K562 (cell line): ENCODE results near the gene CASP5. TPM values are rescaled to one million over a fixed set of nuclear protein-coding genes. Genes with fewer than 3 reads are reported as not detected.

Experiments used
- ATAC-seq: fragments of 200-7000 bp; cut with Tn5 transposase; 3 replicates; pipeline ENCODE4 v1.9.1; 2020; ENCODE audit warnings: moderate library complexity
- BruUV-seq: library from RNA; stranded (reverse); fragments of 400-500 nt; replicated peaks from 2 replicates; lab custom pipeline; 2021; lab: Mats Ljungman, UMichigan
- CTCF ChIA-PET: fragments of 300-600 bp; formaldehyde crosslinking; extraction: SDS; loops from one replicate; lab custom pipeline; 2021; ENCODE audit warnings: low intra/inter-chr PET ratio; lab: Yijun Ruan, JAX
- POLR2A ChIA-PET: fragments of 300-600, 350-650 bp; sonication (Branson Sonifier 250); formaldehyde crosslinking; extraction: SDS; loops from one replicate; lab custom pipeline; 2021; ENCODE audit warnings: antibody characterized with exemption, inconsistent platforms; lab: Yijun Ruan, JAX
- DNase-seq, 4 experiments: peaks; one replicate each; pipeline versions ENCODE4 v3.0.0 to v3.0.0-alpha.2; 2011 to 2018; ENCODE audit warnings: low spot score in 3 of 4, mixed read lengths in 3 of 4; ENCODE audit errors: extremely low read depth in 1 of 4
- FAIRE-seq: peaks from 2 replicates; lab custom pipeline; 2011; peaks lifted over from hg19 to GRCh38; lab: Jason Lieb, UNC
- H2AFZ ChIP-seq: 2 replicates; pipeline ENCODE4 v1.6.0; 2011; ENCODE audit warnings: low read depth, low read length, control low read depth, inconsistent platforms
- H3K27ac ChIP-seq: fragments of 200-600 bp; 3 replicates; pipeline ENCODE4 v1.8.0; 2011; ENCODE audit warnings: low read depth, mild to moderate bottlenecking, control low read depth, inconsistent platforms, low read length, moderate library complexity, mixed read lengths; ENCODE audit errors: extremely low read depth
- H3K27me3 ChIP-seq, 2 experiments: fragments of 300-600 bp in 1 of 2; 2 replicates in 1 of 2; 3 replicates in 1 of 2; pipeline versions ENCODE4 v1.6.0 to v1.8.0; 2011; ENCODE audit warnings: inconsistent platforms in 2 of 2, low read length in 2 of 2, mild to moderate bottlenecking in 1 of 2, mixed read lengths in 1 of 2, moderate library complexity in 1 of 2; ENCODE audit not compliant: control insufficient read depth in 2 of 2, insufficient read depth in 2 of 2
- H3K36me3 ChIP-seq: fragments of 300-600 bp; 3 replicates; pipeline ENCODE4 v1.8.0; 2011; ENCODE audit warnings: mild to moderate bottlenecking, low read length, inconsistent platforms; ENCODE audit not compliant: control insufficient read depth, insufficient read depth
- H3K4me1 ChIP-seq, 2 experiments: fragments of 200-600 bp in 1 of 2; replicated peaks in 1 of 2; 2 replicates in 1 of 2; 3 replicates in 1 of 2; pipeline versions ENCODE4 v1.5.1 to v1.8.0; 2011; ENCODE audit warnings: inconsistent platforms in 2 of 2, low read length in 2 of 2, mild to moderate bottlenecking in 1 of 2, mixed read lengths in 1 of 2, moderate library complexity in 1 of 2; ENCODE audit not compliant: control insufficient read depth in 2 of 2, insufficient read depth in 2 of 2
- H3K4me2 ChIP-seq: 2 replicates; pipeline ENCODE4 v1.6.1; 2011; ENCODE audit warnings: low read length, control low read depth, inconsistent platforms, mixed read lengths; ENCODE audit not compliant: insufficient read depth
- H3K4me3 ChIP-seq: fragments of 200-600 bp; sonication (generic), shearing (Covaris generic); 2 replicates; pipeline ENCODE4 v1.5.1; 2016; ENCODE audit warnings: control low read depth, inconsistent platforms
- H3K79me2 ChIP-seq: fragments of 200-600 bp; 3 replicates; pipeline ENCODE4 v1.8.0; 2011; ENCODE audit warnings: low read length, inconsistent platforms; ENCODE audit not compliant: control insufficient read depth, insufficient read depth
- H3K9ac ChIP-seq, 2 experiments: 2 replicates each; pipeline versions ENCODE4 v1.6.0 to v1.6.1; 2011; ENCODE audit warnings: low read depth in 2 of 2, low read length in 2 of 2, control low read depth in 1 of 2, inconsistent platforms in 1 of 2, mild to moderate bottlenecking in 1 of 2, mixed read lengths in 1 of 2; ENCODE audit not compliant: insufficient read depth in 1 of 2
- H3K9me1 ChIP-seq: one replicate; pipeline ENCODE4 v1.6.0; 2011; ENCODE audit warnings: inconsistent platforms, mild to moderate bottlenecking, low read length, moderate library complexity; ENCODE audit not compliant: control insufficient read depth, insufficient read depth
- H3K9me3 ChIP-seq: replicated peaks from 2 replicates; pipeline ENCODE4 v1.5.1; 2011; ENCODE audit warnings: low read depth, low read length, inconsistent platforms; ENCODE audit not compliant: control insufficient read depth, insufficient read depth
- H4K20me1 ChIP-seq: replicated peaks from 2 replicates; pipeline ENCODE4 v1.6.1; 2011; ENCODE audit warnings: low read length, inconsistent platforms, mixed read lengths; ENCODE audit not compliant: control insufficient read depth, insufficient read depth
- FOXP4 ChIP-seq: sonication (generic); formaldehyde crosslinking; IDR thresholded peaks from 2 replicates; pipeline ENCODE4 v1.8.0; 2022; ENCODE audit warnings: mild to moderate bottlenecking, missing genetic modification reagents, borderline replicate concordance
- MCM2 ChIP-seq: fragments of 450-650 bp; IDR thresholded peaks from 2 replicates; pipeline ENCODE4 v1.6.1; 2017; ENCODE audit warnings: low read depth, mild to moderate bottlenecking
- NCOA6 ChIP-seq: fragments of 450-650 bp; IDR thresholded peaks from 2 replicates; pipeline ENCODE4 v1.6.1; 2017; ENCODE audit warnings: mild to moderate bottlenecking
- NR0B1 ChIP-seq: fragments of 450-650 bp; IDR thresholded peaks from one replicate; pipeline ENCODE4 v1.6.1; 2018; ENCODE audit warnings: mild to moderate bottlenecking, moderate library complexity; ENCODE audit not compliant: partially characterized antibody
- SAP30 ChIP-seq: fragments of 200-600 bp; sonication (generic); IDR thresholded peaks from 2 replicates; pipeline ENCODE4 v1.6.1; 2012; ENCODE audit warnings: borderline replicate concordance, low read depth, mild to moderate bottlenecking, moderate library complexity, low read length, control low read depth, inconsistent platforms; ENCODE audit not compliant: insufficient read depth, poor library complexity, severe bottlenecking
- SIN3B ChIP-seq: fragments of 450-650 bp; IDR thresholded peaks from 2 replicates; pipeline ENCODE4 v1.6.1; 2017; ENCODE audit warnings: low read depth, mild to moderate bottlenecking, moderate library complexity
- ZBTB49 ChIP-seq: sonication (generic); formaldehyde crosslinking; IDR thresholded peaks from 2 replicates; pipeline ENCODE4 v1.8.0; 2022; ENCODE audit warnings: missing genetic modification reagents, mild to moderate bottlenecking, borderline replicate concordance
- ZNF224 ChIP-seq: sonication (generic); formaldehyde crosslinking; IDR thresholded peaks from 2 replicates; pipeline ENCODE4 v1.8.0; 2022; ENCODE audit warnings: mild to moderate bottlenecking, missing genetic modification reagents
- ZNF347 ChIP-seq: fragments of 450-650 bp; formaldehyde crosslinking; IDR thresholded peaks from 2 replicates; pipeline ENCODE4 v1.4.0; 2020; ENCODE audit warnings: low read depth, mild to moderate bottlenecking, moderate library complexity
- ZNF507 ChIP-seq: conservative IDR thresholded peaks from 2 replicates; pipeline ENCODE4 v1.6.1; 2017; ENCODE audit warnings: missing genetic modification characterization, missing compliant biosample characterization
- WGBS: fragments of 100-300 bp; shearing (Covaris generic); methylation state at CpG from one replicate; pipeline ENCODE4 v1.1.6; 2016; ENCODE audit warnings: low coverage, mixed read lengths; ENCODE audit not compliant: insufficient coverage; ENCODE audit errors: missing lambda C conversion rate; 5-methylcytosine and 5-hydroxymethylcytosine counted together
- in situ Hi-C: fragments of 300-500 bp; cut with MboI; formaldehyde crosslinking; loops from 4 replicates; pipeline ENCODE4 v1.15.0; 2018; ENCODE audit warnings: inconsistent platforms, mixed read lengths
- intact Hi-C: fragments of 100-400 bp; cut with micrococcal nuclease; formaldehyde crosslinking; loops from 2 replicates; pipeline ENCODE4 v1.14.2; 2022
- polyA plus RNA-seq, 8 experiments: library from polyadenylated mRNA; depleted of rRNA in 4 of 8; stranded (reverse) in 5 of 8; unstranded in 3 of 8; fragments of >200 nt; fragmentation: Nextera tagmentation in 2 of 8; fragmentation: Illumina TruSeq in 1 of 8; extraction: Ambion mirVana in 2 of 8; extraction: Trizol in 1 of 8; gene quantifications; 2 replicates each; pipeline versions ENCODE4 v1.2.1 to v1.2.3, GENCODE V29; 2011 to 2014; ENCODE audit warnings: inconsistent platforms in 1 of 8, missing spikeins in 1 of 8
- total RNA-seq, 7 experiments: library from RNA; depleted of rRNA in 6 of 7; stranded (reverse); fragments of >200 nt in 6 of 7; fragmentation: Illumina TruSeq in 2 of 7; extraction: Trizol in 2 of 7; gene quantifications; 2 replicates each; pipeline versions ENCODE4 v1.2.1 to v1.2.3, GENCODE V29; 2011 to 2021; ENCODE audit warnings: low replicate concordance in 1 of 7

CASP5 gene
- total and polyA plus RNA-seq, 9 of the 15 experiments (the other 6 are each of a cell fraction or from before 2014, with no cell fraction given), result not detected

DNA sequence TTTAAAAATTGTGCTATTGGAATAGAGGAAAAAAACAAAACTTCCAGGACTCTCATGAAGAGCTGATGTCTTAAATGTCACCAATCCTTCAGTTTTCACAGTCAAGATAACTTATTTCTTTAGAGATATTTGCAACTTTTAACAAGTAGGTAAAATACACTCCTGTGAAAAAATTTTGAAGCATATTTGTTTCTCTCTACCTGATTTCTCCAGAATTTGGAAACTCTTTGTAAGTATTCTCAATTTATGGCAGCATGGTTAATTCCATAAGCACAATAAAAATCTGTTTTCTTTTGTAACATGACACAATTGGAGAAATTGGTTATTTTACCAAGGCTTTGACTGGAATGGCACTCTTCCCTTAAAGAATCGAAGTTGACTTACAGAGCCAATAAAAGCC lies 58.7 kb downstream of the CASP5 start:
- no peaks in the 10 kb centered on the region for H3K36me3 ChIP-seq
- H3K27ac ChIP-seq, result no peak overlapping the region
- no peaks in the 10 kb centered on the region for H3K4me1 ChIP-seq
- POLR2A ChIA-PET, result no interaction called here
- no peaks in the 10 kb centered on the region for H3K79me2 ChIP-seq
- TF ChIP-seq NCOA6 (no peak), SIN3B (no peak), SAP30 (no peak), ZNF347 (CRISPR knock-in tag) (no peak), ZNF507 (tag) (no peak)
- ATAC-seq (no peak), FAIRE-seq (no peak), DNase-seq (no peak)
- BruUV-seq, result no TSS peak
- no peak overlapping the region for H3K9ac ChIP-seq
- intact Hi-C loops (no loop called here), in situ Hi-C loops (no loop called here)
- no peaks in the 10 kb centered on the region for H3K9me1 ChIP-seq
- H3K9me3 ChIP-seq, result no peaks in the 10 kb centered on the region; the same call in 1 of the 2 replicates
- H3K27me3 ChIP-seq, result no peaks in the 10 kb centered on the region
- WGBS, result 0% methylated on average over 1 of the region's 1 CpG
- CTCF ChIA-PET, result no interaction called here
- H2AFZ ChIP-seq, result no peak overlapping the region
- H3K4me3 ChIP-seq, result no peak overlapping the region
- H4K20me1 ChIP-seq, result no peaks in the 10 kb centered on the region
- no peak overlapping the region for H3K4me2 ChIP-seq

GRCh38 chr11:104962852-104963251 lies 60.1 kb downstream of the CASP5 start:
- WGBS, result 0% methylated on average over 3 of the region's 3 CpGs
- DNase-seq (no peak), FAIRE-seq (no peak), ATAC-seq (no peak)
- Histone ChIP-seq H3K9me3 (no peaks in the 10 kb centered on the region; the same call in 1 of the 2 replicates), H3K4me1 (no peaks in the 10 kb centered on the region), H3K4me2 (no peak overlapping the region), H3K27me3 (no peaks in the 10 kb centered on the region), H3K4me3 (no peak overlapping the region), H3K9me1 (no peaks in the 10 kb centered on the region), H2AFZ (no peak overlapping the region), H4K20me1 (no peaks in the 10 kb centered on the region), H3K79me2 (no peaks in the 10 kb centered on the region), H3K9ac (no peak overlapping the region), H3K27ac (no peak overlapping the region), H3K36me3 (no peaks in the 10 kb centered on the region)
- intact Hi-C loops (no loop called here), in situ Hi-C loops (no loop called here)
- POLR2A ChIA-PET, result no interaction called here
- no TSS peak for BruUV-seq
- CTCF ChIA-PET, result no interaction called here
- TF ChIP-seq NR0B1, result no peak
- TF ChIP-seq ZBTB49 (CRISPR knock-in tag), result no peak
- no peak for TF ChIP-seq FOXP4 (CRISPR knock-in tag)
- no peak for TF ChIP-seq MCM2
- TF ChIP-seq ZNF224 (CRISPR knock-in tag), result no peak
